DMS53 treated with DMSO at 0.1 percent for 48 hours (cell line): ENCODE data around the gene ITFG2.

Experiments used
- DNase-seq: peaks from one replicate; lab custom pipeline; 2025; ENCODE audit not compliant: unreplicated experiment; lab: John Stamatoyannopoulos, UW

The ITFG2 gene

GRCh38 chr12:2795291-2796186 lies 16.9 kb upstream of the ITFG2 start:
- DNase-seq, result peak; percentile 51

GRCh38 chr12:2796187-2796666 lies 16.2 kb upstream of the ITFG2 start:
- DNase-seq, result no peak

- DNase-seq, result no peak
Observed at GRCh38 chr12:2797721-2798418, 14.6 kb upstream of the ITFG2 start.

GRCh38 chr12:2800046-2800570 lies 12.4 kb upstream of the ITFG2 start:
- no peak for DNase-seq

- DNase-seq, result no peak
Observed at GRCh38 chr12:2801044-2801783, 11.3 kb upstream of the ITFG2 start.

- no peak for DNase-seq
Observed at GRCh38 chr12:2803635-2804392, 8.7 kb upstream of the ITFG2 start.

GRCh38 chr12:2804393-2805142 lies 7.9 kb upstream of the ITFG2 start:
- no peak for DNase-seq

- no peak for DNase-seq
Observed at GRCh38 chr12:2805143-2805520, 7.3 kb upstream of the ITFG2 start.

GRCh38 chr12:2806700-2807099 lies 5.8 kb upstream of the ITFG2 start:
- no peak for DNase-seq

- peak; percentile 58 for DNase-seq
Observed at GRCh38 chr12:2811801-2812200, 667 bp upstream of the ITFG2 start.

- peak; percentile 77 for DNase-seq
Observed at GRCh38 chr12:2813214-2814185, 1.0 kb downstream of the ITFG2 start.

- no peak for DNase-seq
Observed at GRCh38 chr12:2819810-2820209, 7.3 kb downstream of the ITFG2 start.

- no peak for DNase-seq
Observed at GRCh38 chr12:2820432-2820831, 8.0 kb downstream of the ITFG2 start.

- DNase-seq, result no peak
Observed at GRCh38 chr12:2823483-2823882, 11.0 kb downstream of the ITFG2 start.

- DNase-seq, result no peak
Observed at GRCh38 chr12:2824541-2824940, 12.1 kb downstream of the ITFG2 start.

- no peak for DNase-seq
Observed at GRCh38 chr12:2825132-2825531, 12.7 kb downstream of the ITFG2 start.

GRCh38 chr12:2826036-2826435 lies 13.6 kb downstream of the ITFG2 start:
- DNase-seq, result no peak

- DNase-seq, result no peak
Observed at GRCh38 chr12:2826721-2827515, 14.4 kb downstream of the ITFG2 start.
